DND-41 (cell line): ENCODE results near the gene GPR160.

Experiments
- CTCF ChIP-seq: IDR thresholded peaks from 2 replicates; pipeline ENCODE4 v1.5.1; 2012; ENCODE audit warnings: borderline replicate concordance, low read length, moderate library complexity, mild to moderate bottlenecking; ENCODE audit not compliant: poor library complexity, severe bottlenecking; ENCODE audit errors: extremely low read depth
- EZH2 ChIP-seq: IDR thresholded peaks from 3 replicates; pipeline ENCODE4 v1.6.1; 2012; ENCODE audit warnings: borderline replicate concordance, low read depth, mild to moderate bottlenecking, moderate library complexity, low read length, inconsistent platforms; ENCODE audit not compliant: severe bottlenecking

GRCh38 chr3:170007031-170007663 is 30.6 kb upstream of the GPR160 start:
- TF ChIP-seq CTCF (no peak), EZH2 (no peak)
